HG02642 (cell line): ENCODE results near the gene BEND6.

ENCODE experiments used
- ATAC-seq: cut with Tn5 transposase; IDR thresholded peaks from one replicate; pipeline ENCODE4 v1.9.1; 2021; ENCODE audit warnings: mild to moderate bottlenecking; ENCODE audit not compliant: unreplicated experiment, poor library complexity

BEND6 gene

DNA sequence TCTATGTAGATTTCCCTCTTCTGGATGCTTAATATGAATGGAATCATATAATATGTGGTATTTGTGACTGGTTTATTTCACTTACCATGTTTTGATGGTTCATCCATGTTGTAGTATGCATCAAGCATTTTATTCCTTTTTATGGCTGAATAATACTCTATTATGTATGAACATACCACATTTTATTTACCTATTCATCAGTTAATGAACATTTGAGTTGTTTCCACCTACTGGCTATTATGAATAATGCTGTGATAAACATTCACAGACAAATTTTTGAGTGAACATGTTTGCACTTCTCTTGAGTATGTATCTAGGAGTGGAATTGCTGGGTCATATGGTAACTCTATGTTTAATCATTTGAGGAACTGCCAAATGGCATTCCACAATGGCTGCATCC lies 120.2 kb downstream of the BEND6 start:
- no peak for ATAC-seq
